Dendritic cell treated with granulocyte-macrophage colony-stimulating factor and Interleukin-4, amounts not matched to agents 40 ng/mL and 50 ng/mL, for 4 days (primary cell): Measurements from ENCODE around the gene TRIM74.
"Not testable (repeated sequence)": the region's sequence is repeated elsewhere in the genome, so short reads cannot be mapped to it uniquely, and the experiment has no call there.

ENCODE experiments used
- H3K27ac Mint-ChIP-seq: one replicate; pipeline ENCODE4 v1.8.0; 2022; ENCODE audit warnings: mild to moderate bottlenecking, mixed read lengths
- H3K27me3 Mint-ChIP-seq: one replicate; pipeline ENCODE4 v1.8.0; 2022; ENCODE audit warnings: mild to moderate bottlenecking, mixed read lengths
- H3K36me3 Mint-ChIP-seq: one replicate; pipeline ENCODE4 v1.8.0; 2022; ENCODE audit warnings: low read depth, mixed read lengths
- H3K4me1 Mint-ChIP-seq: one replicate; pipeline ENCODE4 v1.8.0; 2022; ENCODE audit warnings: low read depth, mixed read lengths
- H3K4me3 Mint-ChIP-seq: one replicate; pipeline ENCODE4 v1.8.0; 2022; ENCODE audit warnings: mild to moderate bottlenecking, moderate library complexity, mixed read lengths
- H3K9me3 Mint-ChIP-seq: one replicate; pipeline ENCODE4 v1.8.0; 2022; ENCODE audit warnings: mixed read lengths
- intact Hi-C: fragments of 100-400 bp; cut with micrococcal nuclease; formaldehyde crosslinking; loops from one replicate; pipeline ENCODE4 v1.15.0; 2022

Gene TRIM74

DNA sequence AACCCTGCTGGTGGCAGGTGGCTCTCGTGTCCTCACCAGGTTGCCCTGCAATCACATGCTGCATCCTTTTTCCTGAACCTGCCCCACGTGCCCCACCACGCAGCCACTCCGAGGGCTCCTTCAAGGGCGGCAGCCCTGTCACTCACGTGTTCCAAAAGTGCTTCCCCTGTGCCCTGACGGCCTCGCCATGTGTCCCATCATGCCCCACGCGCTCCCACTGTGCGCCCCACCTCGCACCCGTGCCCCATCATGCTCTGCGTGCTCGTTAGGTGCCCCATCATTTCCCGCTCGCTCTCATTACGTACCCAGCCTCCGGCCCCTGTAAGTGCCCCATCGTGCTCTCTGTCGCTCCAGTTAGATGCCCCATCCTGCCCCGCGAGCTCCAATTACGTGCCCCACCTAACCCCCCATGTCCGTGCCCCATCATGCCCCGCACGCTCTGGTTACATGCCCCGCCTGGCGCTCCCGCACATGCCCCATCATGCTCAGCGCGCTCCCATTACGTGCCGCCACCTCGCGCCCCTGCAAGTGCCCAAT lies at the start of gene TRIM74:
TSS of gene TRIM74 (minus strand) at position 487 of the 537 bp plus-strand sequence. CDS start 3,309 bp downstream, outside the sequence.
- not testable (repeated sequence) for H3K9me3 Mint-ChIP-seq, H3K36me3 Mint-ChIP-seq, H3K27ac Mint-ChIP-seq

DNA sequence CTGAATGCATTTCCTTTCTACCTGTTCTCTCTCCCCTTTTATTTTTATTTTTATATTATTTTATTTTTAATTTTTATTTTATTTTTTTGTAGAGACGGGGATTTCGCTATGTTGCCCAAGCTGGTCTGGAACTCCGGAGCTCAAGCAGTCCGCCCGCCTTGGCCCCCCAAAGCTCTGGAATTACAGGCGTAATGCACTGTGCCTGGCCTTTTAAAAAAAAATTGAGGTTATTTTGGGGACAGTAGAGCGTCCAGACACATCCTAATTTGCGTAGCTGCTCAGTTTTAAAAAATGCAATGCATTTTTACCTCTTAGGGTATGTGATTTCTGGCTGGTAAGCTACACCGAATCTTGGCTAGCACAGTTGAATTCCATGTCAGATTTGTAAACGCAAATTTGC lies 37.2 kb upstream of the TRIM74 start:
- Mint-ChIP-seq H3K36me3 (peaks cover 13% of the 10 kb centered on the region), H3K4me1 (peaks cover 17% of the 10 kb centered on the region), H3K27ac (peak overlapping the region; percentile 96)
- H3K9me3 Mint-ChIP-seq, H3K4me3 Mint-ChIP-seq, intact Hi-C loops, H3K27me3 Mint-ChIP-seq: not testable (repeated sequence)

More for the DNA sequence above, at the start of gene TRIM74:
- H3K4me1 Mint-ChIP-seq, H3K4me3 Mint-ChIP-seq, H3K27me3 Mint-ChIP-seq, intact Hi-C loops: not testable (repeated sequence)

DNA sequence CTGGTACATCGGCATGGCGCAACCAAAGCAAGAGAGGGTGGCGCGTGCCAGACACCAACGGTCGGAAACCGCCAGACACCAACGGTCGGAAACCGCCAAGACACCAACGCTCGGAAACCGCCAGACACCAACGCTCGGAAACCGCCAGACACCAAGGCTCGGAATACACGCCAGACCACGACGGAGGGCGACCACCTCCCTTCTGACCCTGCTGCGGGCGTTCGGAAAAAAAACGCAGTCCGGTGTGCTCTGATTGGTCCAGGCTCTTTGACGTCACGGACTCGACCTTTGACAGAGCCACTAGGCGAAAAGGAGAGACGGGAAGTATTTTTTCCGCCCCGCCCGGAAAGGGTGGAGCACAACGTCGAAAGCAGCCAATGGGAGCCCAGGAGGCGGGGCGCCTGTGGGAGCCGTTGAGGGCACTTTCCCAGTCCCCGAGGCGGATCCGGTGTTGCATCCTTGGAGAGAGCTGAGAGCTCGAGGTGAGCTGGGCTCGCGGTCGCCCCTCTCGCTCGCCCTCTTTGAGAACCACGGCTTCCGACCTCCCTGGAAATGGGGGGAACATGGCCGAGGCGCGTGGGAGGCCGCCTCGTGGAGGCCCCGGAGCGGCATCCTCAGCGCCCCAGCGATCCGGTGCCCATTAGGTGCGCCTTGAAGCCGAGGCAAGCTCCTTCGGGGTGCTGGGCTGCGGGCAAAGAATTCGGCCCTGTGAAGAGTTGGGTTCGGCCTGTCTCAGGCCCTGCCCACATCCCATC lies 36.6 kb upstream of the TRIM74 start:
- Mint-ChIP-seq H3K27ac (peak overlapping the region; percentile 96), H3K36me3 (peaks cover 13% of the 10 kb centered on the region), H3K4me1 (peaks cover 17% of the 10 kb centered on the region), H3K4me3 (peak overlapping the region; percentile 94)
- H3K9me3 Mint-ChIP-seq, H3K27me3 Mint-ChIP-seq, intact Hi-C loops: not testable (repeated sequence)

DNA sequence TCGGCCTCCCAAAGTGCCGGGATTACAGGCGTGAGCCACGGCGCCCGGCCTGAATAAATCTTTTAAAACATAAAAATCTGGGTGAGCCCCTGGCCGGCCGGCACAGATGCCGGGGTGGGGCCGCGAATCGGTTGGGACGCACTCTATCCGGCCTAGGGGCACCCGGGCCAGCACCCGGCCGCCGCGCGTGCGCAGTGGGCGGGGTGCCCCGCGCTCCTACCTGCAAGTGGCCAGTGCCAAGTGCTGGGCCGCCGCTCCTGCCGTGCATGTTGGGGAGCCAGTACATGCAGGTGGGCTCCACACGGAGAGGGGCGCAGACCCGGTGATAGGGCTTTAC lies 36.1 kb upstream of the TRIM74 start:
- H3K9me3 Mint-ChIP-seq, intact Hi-C loops, H3K27me3 Mint-ChIP-seq: not testable (repeated sequence)
- Mint-ChIP-seq H3K4me1 (peaks cover 17% of the 10 kb centered on the region), H3K4me3 (peak overlapping the region; percentile 94), H3K27ac (peak overlapping the region; percentile 96), H3K36me3 (peaks cover 13% of the 10 kb centered on the region)

DNA sequence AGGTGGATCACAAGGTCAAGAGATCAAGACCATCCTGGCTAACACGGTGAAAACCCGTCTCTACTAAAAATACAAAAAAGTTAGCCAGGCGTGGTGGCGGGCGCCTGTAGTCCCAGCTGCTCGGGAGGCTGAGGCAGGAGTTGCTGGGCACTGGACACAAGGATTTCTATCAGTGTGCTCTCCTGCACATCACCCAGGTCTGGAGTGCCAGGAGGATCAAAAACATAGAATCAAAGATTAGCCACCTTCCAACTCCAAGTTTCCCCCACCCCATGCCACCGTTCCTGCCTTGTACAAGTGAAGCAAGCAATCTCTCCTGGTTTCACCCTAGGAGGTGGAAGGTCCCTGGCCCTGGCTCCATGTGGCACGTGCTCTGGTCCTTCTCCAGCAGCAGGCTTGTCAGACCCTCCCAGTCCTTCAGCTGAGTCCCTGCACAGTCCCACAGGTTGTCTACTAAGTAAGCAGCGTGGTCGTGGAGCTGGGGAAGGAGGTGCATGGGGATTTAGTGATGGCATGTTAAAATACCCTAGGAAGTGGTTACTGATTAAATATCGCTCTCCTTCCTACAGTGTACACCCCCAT lies 28.7 kb upstream of the TRIM74 start:
- H3K27me3 Mint-ChIP-seq, intact Hi-C loops, H3K4me1 Mint-ChIP-seq, H3K4me3 Mint-ChIP-seq, H3K36me3 Mint-ChIP-seq, H3K9me3 Mint-ChIP-seq, H3K27ac Mint-ChIP-seq: not testable (repeated sequence)

DNA sequence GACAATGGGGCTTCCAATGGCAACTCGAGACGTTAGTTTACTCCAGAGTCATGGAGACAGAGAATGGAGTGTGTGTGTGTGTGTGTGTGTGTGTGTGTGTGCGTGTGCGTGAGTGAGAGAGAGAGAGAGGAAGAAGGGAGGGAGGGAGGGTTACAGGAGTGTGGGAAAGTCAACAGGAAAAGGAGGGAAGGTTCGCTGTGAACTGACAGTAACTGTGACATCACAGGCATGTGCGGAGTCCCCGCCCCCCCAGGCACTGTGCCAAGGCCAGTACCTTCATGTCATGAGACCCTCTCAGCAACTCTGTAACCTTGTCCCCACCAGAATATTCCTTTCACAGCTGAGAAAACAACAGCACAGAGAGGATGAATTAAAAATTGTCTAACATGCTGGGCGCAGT lies 28.2 kb upstream of the TRIM74 start:
- H3K27me3 Mint-ChIP-seq, H3K36me3 Mint-ChIP-seq, intact Hi-C loops, H3K27ac Mint-ChIP-seq, H3K9me3 Mint-ChIP-seq, H3K4me3 Mint-ChIP-seq, H3K4me1 Mint-ChIP-seq: not testable (repeated sequence)

DNA sequence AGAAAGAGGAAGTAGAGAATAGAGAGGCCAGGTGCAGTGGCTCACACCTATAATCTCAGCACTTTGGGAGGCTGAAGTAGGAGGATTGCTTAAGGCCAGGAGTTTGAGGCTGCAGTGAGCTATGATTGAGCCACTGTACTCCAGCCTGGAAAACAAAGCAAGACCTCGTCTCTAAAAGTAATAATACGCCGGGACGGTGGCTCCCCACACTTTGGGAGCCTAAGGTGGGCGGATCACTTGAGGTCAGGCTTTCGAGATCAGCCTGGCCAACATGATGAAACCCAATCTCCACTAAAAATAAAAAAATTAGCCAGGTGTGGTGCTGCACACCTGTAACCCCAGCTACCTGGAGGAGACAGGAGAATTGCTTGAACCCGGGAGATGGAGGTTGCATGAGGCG lies 26.2 kb upstream of the TRIM74 start:
- intact Hi-C loops, H3K4me3 Mint-ChIP-seq, H3K27me3 Mint-ChIP-seq, H3K4me1 Mint-ChIP-seq, H3K36me3 Mint-ChIP-seq, H3K27ac Mint-ChIP-seq, H3K9me3 Mint-ChIP-seq: not testable (repeated sequence)

DNA sequence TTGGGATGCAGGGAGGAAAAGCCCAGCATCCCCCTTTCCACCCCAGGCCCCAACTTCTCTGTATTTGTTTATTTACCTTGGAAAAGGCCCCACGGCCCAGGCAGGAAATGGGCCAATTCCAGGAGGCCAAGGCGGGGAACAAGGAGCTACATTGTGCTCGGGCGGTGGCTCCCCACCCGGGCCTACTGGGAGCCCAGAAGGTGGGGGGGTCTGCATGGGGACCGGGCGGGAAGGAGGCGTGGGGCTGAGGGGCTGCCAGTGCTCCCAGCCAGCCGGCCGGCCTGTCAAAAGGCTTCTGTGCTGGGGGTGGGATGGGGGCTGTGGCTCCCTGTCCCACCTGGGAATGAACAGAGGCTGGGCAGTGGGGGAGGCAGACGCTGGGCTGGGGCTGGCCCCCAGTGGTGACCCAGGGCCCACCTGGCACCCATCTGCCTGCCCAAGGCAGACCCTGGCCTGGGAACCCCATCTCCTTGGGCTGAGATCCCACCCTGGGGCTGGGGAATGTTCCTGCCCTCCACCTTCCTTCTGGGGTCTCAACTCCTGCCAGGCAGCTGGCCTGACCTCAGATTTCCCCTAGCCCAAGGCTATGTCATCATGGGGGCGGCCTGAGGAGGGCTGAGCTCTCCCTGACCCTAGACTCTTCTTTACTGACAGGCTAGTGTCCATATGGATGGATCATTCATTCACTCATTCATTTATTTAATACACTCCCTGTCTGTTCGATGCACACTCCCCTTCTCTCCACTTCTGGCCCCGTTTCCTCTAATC lies 21.1 kb upstream of the TRIM74 start:
- not testable (repeated sequence) for H3K36me3 Mint-ChIP-seq, H3K27me3 Mint-ChIP-seq

DNA sequence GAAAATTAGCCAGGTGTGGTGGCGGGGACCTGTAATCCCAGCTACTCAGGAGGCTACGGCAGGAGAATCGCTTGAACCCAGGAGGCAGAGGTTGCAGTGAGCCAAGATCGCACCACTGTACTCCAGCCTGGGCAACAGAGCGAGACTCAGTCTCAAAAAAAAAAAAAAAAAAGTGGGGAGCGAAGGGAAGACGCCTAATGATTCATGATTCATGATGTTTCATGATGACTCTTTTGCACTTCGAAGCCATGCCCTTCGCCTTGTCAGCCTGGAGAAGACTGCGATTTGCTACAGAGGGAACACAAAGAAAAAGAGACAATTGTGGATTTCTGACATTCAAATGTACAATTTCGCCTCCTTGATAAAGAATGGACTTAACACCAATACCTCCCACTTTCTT lies 12.8 kb upstream of the TRIM74 start:
- H3K4me3 Mint-ChIP-seq, H3K36me3 Mint-ChIP-seq, H3K4me1 Mint-ChIP-seq, intact Hi-C loops, H3K9me3 Mint-ChIP-seq, H3K27ac Mint-ChIP-seq, H3K27me3 Mint-ChIP-seq: not testable (repeated sequence)

More for the DNA sequence above, 21.1 kb upstream of the TRIM74 start:
- H3K9me3 Mint-ChIP-seq, H3K4me1 Mint-ChIP-seq, H3K4me3 Mint-ChIP-seq, H3K27ac Mint-ChIP-seq, intact Hi-C loops: not testable (repeated sequence)

DNA sequence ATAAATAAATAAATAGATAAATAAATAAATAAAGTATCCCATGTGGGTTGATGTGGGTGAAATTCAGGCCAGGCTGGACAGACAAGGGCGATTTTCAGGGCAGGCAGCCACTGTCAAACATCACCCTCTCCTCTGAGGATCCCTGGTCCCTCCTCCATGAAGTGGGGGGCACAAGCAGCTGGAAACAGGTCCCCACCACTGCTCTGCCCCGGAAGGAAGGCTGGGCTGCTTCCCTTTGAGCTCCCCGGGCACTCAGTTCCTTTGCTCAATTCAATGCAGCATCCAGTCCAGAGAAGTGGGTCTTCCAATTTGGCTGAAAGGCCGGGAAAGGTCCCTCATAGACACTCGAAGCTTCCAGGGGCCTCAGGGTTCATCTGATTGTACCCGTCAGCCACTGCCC lies 11.1 kb upstream of the TRIM74 start:
- H3K27me3 Mint-ChIP-seq, H3K4me1 Mint-ChIP-seq, intact Hi-C loops, H3K9me3 Mint-ChIP-seq, H3K27ac Mint-ChIP-seq, H3K36me3 Mint-ChIP-seq, H3K4me3 Mint-ChIP-seq: not testable (repeated sequence)

DNA sequence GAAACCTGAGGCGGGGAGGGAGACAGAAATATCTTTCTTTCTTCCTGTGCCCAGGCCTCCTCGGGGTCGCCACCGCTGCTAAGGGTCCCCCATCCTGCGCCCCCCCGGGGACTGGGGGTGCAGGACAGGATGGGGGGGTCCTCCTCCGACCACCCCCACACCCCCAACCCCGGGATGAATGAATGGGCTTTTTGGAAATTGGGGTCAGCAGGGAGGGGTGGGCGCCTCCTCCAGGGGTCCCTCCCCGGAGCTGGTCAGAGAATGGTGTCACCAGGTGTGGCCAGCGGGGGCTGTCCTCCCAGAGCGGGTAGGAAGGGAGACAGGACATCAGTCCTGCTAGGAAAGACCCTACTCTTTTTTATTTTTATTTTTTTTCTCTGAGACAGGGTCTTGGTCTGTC lies 7.2 kb upstream of the TRIM74 start:
- H3K4me1 Mint-ChIP-seq, H3K4me3 Mint-ChIP-seq, H3K27ac Mint-ChIP-seq, H3K27me3 Mint-ChIP-seq, intact Hi-C loops, H3K9me3 Mint-ChIP-seq, H3K36me3 Mint-ChIP-seq: not testable (repeated sequence)

DNA sequence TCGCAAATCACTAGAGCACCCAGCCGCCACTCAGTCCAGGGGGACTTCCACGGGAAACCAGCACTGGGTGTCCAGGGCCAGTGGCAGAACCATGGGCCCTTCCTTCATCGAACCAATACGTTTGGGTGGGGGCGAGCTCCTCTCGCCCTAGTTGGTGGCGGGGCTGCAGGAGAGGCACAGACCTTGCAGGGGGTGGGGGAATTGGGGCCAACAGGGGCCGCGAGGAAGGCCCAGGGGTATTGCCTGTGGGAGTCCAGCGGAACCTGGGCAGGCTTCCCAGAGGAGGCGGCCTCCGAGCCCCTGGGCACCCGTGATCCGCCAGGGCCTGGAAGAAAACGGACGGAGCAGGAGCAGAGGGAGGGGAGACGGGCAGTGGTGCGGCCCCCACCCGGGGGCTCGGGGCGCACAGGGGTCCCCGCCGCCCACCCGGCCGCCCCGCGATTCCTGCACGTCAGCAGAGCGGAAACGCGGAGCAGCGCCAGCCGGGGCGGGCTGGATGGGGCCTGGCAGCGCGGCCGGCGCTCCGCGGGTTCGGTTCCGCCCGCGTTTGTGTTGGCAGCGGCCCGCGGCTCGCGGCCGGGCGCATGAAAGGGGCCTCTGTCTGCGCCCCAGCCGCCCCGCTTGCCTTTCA lies 6.5 kb upstream of the TRIM74 start:
- H3K27me3 Mint-ChIP-seq, intact Hi-C loops, H3K4me1 Mint-ChIP-seq, H3K36me3 Mint-ChIP-seq, H3K9me3 Mint-ChIP-seq, H3K4me3 Mint-ChIP-seq, H3K27ac Mint-ChIP-seq: not testable (repeated sequence)

DNA sequence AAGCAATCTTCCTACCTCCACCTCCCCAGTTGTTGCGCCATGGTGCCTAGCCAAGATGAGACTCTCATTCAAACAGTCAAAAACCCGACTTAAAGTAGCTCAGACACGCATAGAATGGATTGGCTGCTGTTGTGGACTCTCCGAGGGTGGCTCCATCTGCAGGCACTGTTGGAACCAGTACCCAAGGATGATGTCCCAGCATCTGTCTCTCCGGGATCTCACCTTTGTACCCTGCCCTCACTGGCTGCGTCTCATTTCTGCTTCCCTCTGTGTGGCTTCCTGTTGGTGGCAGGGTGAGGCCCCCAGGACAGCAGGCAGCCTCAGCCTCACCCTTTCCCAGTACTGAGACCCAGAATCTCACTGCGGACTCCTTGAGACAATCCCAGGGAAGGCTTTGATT lies 5.5 kb upstream of the TRIM74 start:
- H3K4me3 Mint-ChIP-seq, H3K36me3 Mint-ChIP-seq, H3K9me3 Mint-ChIP-seq, H3K27ac Mint-ChIP-seq, H3K27me3 Mint-ChIP-seq, H3K4me1 Mint-ChIP-seq, intact Hi-C loops: not testable (repeated sequence)

DNA sequence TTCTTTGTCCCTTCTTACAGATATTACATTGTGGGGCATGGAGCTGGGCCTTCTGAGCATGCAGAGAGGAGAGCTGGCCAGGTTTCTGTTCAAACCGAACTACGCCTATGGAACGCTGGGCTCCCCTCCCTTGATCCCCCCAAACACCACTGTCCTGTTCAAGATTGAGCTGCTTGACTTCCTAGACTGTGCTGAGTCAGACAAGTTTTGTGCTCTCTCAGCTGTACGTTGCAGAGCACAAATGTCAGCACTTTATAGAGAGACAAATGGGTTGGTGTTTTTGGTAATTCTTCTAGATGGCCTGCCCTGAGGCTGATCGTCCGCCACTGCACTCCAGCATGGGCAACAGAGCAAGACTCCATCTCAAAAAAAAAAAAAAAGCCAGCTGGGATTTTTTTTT lies 2.2 kb upstream of the TRIM74 start:
- H3K27me3 Mint-ChIP-seq, intact Hi-C loops, H3K27ac Mint-ChIP-seq, H3K4me3 Mint-ChIP-seq, H3K36me3 Mint-ChIP-seq, H3K9me3 Mint-ChIP-seq, H3K4me1 Mint-ChIP-seq: not testable (repeated sequence)
